ENCODE results near the gene PARP15.

DNA sequence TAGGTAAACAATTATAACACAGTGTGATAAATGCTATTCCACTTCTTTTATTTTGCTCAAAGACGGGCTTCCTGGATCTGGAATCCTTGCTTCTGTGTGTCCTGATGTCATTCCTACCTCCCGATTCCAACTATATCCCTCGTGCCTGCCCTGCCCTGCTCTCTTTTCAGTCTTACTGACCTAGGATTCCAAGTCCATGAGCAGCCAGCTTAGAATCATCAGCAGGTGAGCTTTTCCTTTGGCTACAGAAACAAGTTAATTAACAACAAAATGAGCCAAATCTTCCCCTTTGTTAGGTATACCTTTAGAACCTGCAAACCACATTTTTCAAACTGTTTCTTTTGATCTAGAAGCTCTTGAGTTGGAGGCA, 40.8 kb upstream of the PARP15 start:
- TF ChIP-seq USF2 (IDR thresholded peaks at IDR 0.05; ENCODE audit: low read depth, low read length): no peak
- no peak for TF ChIP-seq POLR2A (IDR thresholded peaks at IDR 0.05; ENCODE audit: low read depth, low read length)
- TF ChIP-seq CTCF (conservative IDR thresholded peaks at IDR 0.05; ENCODE audit: low read depth, low read length): no peak
- no peak for TF ChIP-seq CEBPB (IDR thresholded peaks at IDR 0.05; ENCODE audit: low read depth, low read length)
- TF ChIP-seq BHLHE40 (IDR thresholded peaks at IDR 0.05; ENCODE audit: low read depth, low read length): no peak
- TF ChIP-seq RAD21 (IDR thresholded peaks at IDR 0.05; ENCODE audit: low read length): no peak
- no peak for TF ChIP-seq CHD1 (IDR thresholded peaks at IDR 0.05; ENCODE audit: low read depth, low read length)
- no peak for TF ChIP-seq RFX5 (IDR thresholded peaks at IDR 0.05; ENCODE audit: low read depth, low read length)
- no peak for TF ChIP-seq FOS (IDR thresholded peaks at IDR 0.05; ENCODE audit: low read depth, low read length)
- TF ChIP-seq ELK1 (IDR thresholded peaks at IDR 0.05; ENCODE audit: borderline replicate concordance, low read depth, low read length): no peak
- TF ChIP-seq MAZ (IDR thresholded peaks at IDR 0.05; ENCODE audit: borderline replicate concordance, low read depth, low read length): no peak
- no peak for TF ChIP-seq SMC3 (IDR thresholded peaks at IDR 0.05; ENCODE audit: low read depth, low read length)
- no peak for TF ChIP-seq RCOR1 (IDR thresholded peaks at IDR 0.05; ENCODE audit: insufficient replicate concordance, low read length)
